Naive B cell (primary cell): ENCODE measurements around the gene GSKIP. TPM values are rescaled to one million over a fixed set of nuclear protein-coding genes. Genes with fewer than 3 reads are reported as not detected.

ENCODE experiments used
- ATAC-seq, 2 donors: fragments of 150-1000 bp; cut with Tn5 transposase; 2 replicates each; pipeline ENCODE4 v1.10.0; 2021; ENCODE audit warnings: low read depth in 2 of 2, mild to moderate bottlenecking in 2 of 2, moderate library complexity in 2 of 2
- DNase-seq: peaks from one replicate; pipeline ENCODE4 v3.0.0; 2022
- H3K27ac Mint-ChIP-seq, 6 donors: one replicate each; pipeline ENCODE4 v1.8.0; 2020 to 2022; ENCODE audit warnings: mild to moderate bottlenecking in 6 of 6, mixed read lengths in 6 of 6, moderate library complexity in 5 of 6, inconsistent platforms in 2 of 6
- H3K27me3 Mint-ChIP-seq, 3 donors: one replicate each; pipeline ENCODE4 v1.8.0; 2021 to 2022; ENCODE audit warnings: mixed read lengths in 3 of 3, mild to moderate bottlenecking in 1 of 3
- H3K36me3 Mint-ChIP-seq, 2 donors: one replicate each; pipeline ENCODE4 v1.8.0; 2020 to 2022; ENCODE audit warnings: mixed read lengths in 2 of 2, inconsistent platforms in 1 of 2, mild to moderate bottlenecking in 1 of 2
- H3K4me1 Mint-ChIP-seq, 3 donors: one replicate each; pipeline ENCODE4 v1.8.0; 2020 to 2022; ENCODE audit warnings: mixed read lengths in 3 of 3, inconsistent platforms in 1 of 3, mild to moderate bottlenecking in 1 of 3, moderate library complexity in 1 of 3
- H3K4me3 Mint-ChIP-seq, 8 donors: one replicate each; pipeline ENCODE4 v1.8.0; 2020 to 2022; ENCODE audit warnings: mild to moderate bottlenecking in 8 of 8, mixed read lengths in 8 of 8, moderate library complexity in 8 of 8, inconsistent platforms in 2 of 8
- H3K9me3 Mint-ChIP-seq, 7 donors: one replicate each; pipeline ENCODE4 v1.8.0; 2020 to 2022; ENCODE audit warnings: mixed read lengths in 7 of 7, mild to moderate bottlenecking in 5 of 7, inconsistent platforms in 2 of 7, moderate library complexity in 1 of 7
- polyA plus RNA-seq, 6 donors: library from polyadenylated mRNA; unstranded; fragments of 300-500 nt; fragmentation: Illumina TruSeq; gene quantifications; one replicate each; pipeline ENCODE4 v1.2.3, GENCODE V29; 2021; ENCODE audit warnings: low read depth in 6 of 6

The GSKIP gene
- polyA plus RNA-seq, 6 donors from 2014 or later: 19.0 to 31.6 (median 24.0) TPM

- Mint-ChIP-seq H3K9me3 (no peaks in the 10 kb centered on the region), H3K36me3 (no peaks in the 10 kb centered on the region), H3K4me1 (peaks cover 0 to 9% (median 3%) of the 10 kb centered on the region in 3 donors), H3K4me3 (no peak overlapping the region), H3K27me3 (peaks cover 3 to 30% (median 16%) of the 10 kb centered on the region in 3 donors), H3K27ac (no peak overlapping the region)
- no peak for DNase-seq
- ATAC-seq: no peak
Measured at GRCh38 chr14:96409701-96410100, 46.4 kb downstream of the GSKIP start.

DNA sequence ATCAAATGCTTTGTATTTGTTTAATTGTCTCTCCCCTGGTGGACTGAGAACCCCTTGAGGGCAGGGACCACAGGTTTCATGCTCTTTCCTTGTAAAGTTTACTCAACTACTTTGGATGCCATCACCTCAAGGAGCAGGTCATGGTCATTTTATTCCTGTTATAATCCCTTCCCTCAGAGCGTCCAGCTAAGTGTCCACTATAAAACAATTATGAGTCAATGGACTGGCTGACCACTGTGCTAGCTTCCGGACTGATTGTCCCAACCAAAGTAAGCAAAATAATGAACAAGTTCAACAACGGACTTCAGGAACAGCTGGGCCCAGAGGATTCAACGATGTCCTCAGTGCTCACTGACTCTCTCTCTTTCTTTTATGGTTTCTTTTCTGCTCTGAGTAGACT, 46.8 kb downstream of the GSKIP start:
- H3K4me3 Mint-ChIP-seq: no peak overlapping the region
- H3K9me3 Mint-ChIP-seq: no peaks in the 10 kb centered on the region
- peaks cover 0 to 9% (median 3%) of the 10 kb centered on the region in 3 donors for H3K4me1 Mint-ChIP-seq
- peaks cover 3 to 32% (median 16%) of the 10 kb centered on the region in 3 donors for H3K27me3 Mint-ChIP-seq
- ATAC-seq (no peak), DNase-seq (no peak)
- H3K36me3 Mint-ChIP-seq: no peaks in the 10 kb centered on the region
- no peak overlapping the region for H3K27ac Mint-ChIP-seq

GRCh38 chr14:96413526-96413925, 50.2 kb downstream of the GSKIP start:
- Mint-ChIP-seq H3K27ac (no peak overlapping the region), H3K36me3 (no peaks in the 10 kb centered on the region), H3K4me1 (no peaks in the 10 kb centered on the region), H3K27me3 (peaks cover 3 to 26% (median 16%) of the 10 kb centered on the region in 3 donors), H3K9me3 (no peaks in the 10 kb centered on the region), H3K4me3 (no peak overlapping the region)
- no peak for ATAC-seq
- DNase-seq: no peak

- Mint-ChIP-seq H3K27ac (no peak overlapping the region), H3K4me3 (no peak overlapping the region), H3K27me3 (peaks cover 3 to 26% (median 16%) of the 10 kb centered on the region in 3 donors), H3K36me3 (no peaks in the 10 kb centered on the region), H3K4me1 (no peaks in the 10 kb centered on the region), H3K9me3 (no peaks in the 10 kb centered on the region)
- ATAC-seq: no peak
- DNase-seq: no peak
Measured at GRCh38 chr14:96415559-96415958, 52.2 kb downstream of the GSKIP start.

GRCh38 chr14:96416292-96416691, 53.0 kb downstream of the GSKIP start:
- Mint-ChIP-seq H3K9me3 (no peaks in the 10 kb centered on the region), H3K27me3 (peaks cover 3 to 31% (median 16%) of the 10 kb centered on the region in 3 donors), H3K36me3 (no peaks in the 10 kb centered on the region), H3K4me1 (no peaks in the 10 kb centered on the region), H3K27ac (peak overlapping the region in 1 of 6 donors; percentile 44), H3K4me3 (no peak overlapping the region)
- ATAC-seq (no peak), DNase-seq (no peak)

DNA sequence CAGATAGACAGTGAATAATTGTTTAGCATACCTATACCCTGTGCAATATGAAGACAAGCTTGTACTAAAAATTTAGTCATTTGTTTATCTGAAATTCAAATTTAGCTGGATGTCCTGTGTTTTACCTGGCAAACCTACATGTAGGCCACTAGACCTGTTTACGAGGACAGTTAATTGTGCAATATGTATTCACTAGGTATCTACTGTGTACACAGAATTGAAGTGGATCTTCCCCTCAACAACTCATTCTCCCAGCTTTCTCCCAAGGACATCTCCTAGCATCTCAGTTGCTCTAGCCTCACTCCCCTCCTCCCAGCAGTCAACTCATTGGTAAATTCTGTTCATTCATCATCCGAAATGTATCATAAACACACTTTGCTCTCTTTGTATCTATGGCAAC, 53.9 kb downstream of the GSKIP start:
- H3K4me3 Mint-ChIP-seq: no peak overlapping the region

GRCh38 chr14:96418075-96418474, 54.7 kb downstream of the GSKIP start:
- H3K4me3 Mint-ChIP-seq: no peak overlapping the region
- no peak overlapping the region for H3K27ac Mint-ChIP-seq
- DNase-seq (no peak), ATAC-seq (no peak)
- no peaks in the 10 kb centered on the region for H3K9me3 Mint-ChIP-seq
- no peaks in the 10 kb centered on the region for H3K4me1 Mint-ChIP-seq
- no peaks in the 10 kb centered on the region for H3K36me3 Mint-ChIP-seq
- peaks cover 3 to 25% (median 11%) of the 10 kb centered on the region in 3 donors for H3K27me3 Mint-ChIP-seq

More for the DNA sequence above, 53.9 kb downstream of the GSKIP start:
- H3K9me3 Mint-ChIP-seq: no peaks in the 10 kb centered on the region
- no peaks in the 10 kb centered on the region for H3K36me3 Mint-ChIP-seq
- H3K27ac Mint-ChIP-seq: peak overlapping the region in 2 of 6 donors; percentile 22 to 65
- DNase-seq: no peak
- ATAC-seq: no peak
- no peaks in the 10 kb centered on the region for H3K4me1 Mint-ChIP-seq
- H3K27me3 Mint-ChIP-seq: peaks cover 3 to 32% (median 16%) of the 10 kb centered on the region in 3 donors

DNA sequence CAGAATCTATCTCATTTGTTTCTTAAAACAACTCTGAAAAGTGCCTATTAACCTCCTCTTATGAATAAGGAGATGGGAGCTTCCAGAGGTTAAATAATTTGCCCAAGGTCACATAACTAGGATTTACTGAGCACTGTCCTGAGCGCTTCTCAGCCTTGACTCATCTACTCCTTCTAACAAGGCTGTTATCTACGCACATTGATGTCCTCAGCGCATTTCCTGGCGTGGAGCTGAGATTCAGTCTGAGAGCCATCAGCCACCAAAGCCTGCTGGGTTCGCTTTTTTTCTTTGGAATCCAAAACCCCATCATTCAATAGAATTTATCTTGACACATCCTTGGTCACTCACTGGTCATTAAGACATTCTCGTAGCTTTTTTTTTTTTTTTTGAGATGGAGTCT, 57.9 kb downstream of the GSKIP start:
- H3K27ac Mint-ChIP-seq: no peak overlapping the region
- ATAC-seq: no peak
- no peak overlapping the region for H3K4me3 Mint-ChIP-seq

DNA sequence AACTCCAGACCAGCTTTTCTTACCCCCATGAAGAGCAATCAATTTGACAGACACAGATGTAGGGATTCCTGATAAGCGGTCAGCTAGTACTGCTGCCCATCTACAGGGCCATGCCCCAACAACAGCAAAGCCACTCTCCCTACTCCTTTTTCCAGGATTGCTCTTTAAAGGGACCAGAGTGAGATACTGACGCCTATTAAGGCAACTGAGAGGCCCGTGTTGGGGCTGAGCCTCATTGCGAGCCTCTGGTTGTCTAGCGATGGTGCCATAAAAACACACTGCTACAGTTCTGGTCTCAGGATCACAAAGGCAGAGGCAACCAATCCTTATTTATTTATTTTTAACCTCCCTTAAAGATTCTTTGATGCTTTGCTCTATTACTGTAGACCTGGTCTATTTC, 59.7 kb downstream of the GSKIP start:
- Mint-ChIP-seq H3K9me3 (peaks cover 0 to 15% (median 6%) of the 10 kb centered on the region in 7 donors), H3K36me3 (no peaks in the 10 kb centered on the region), H3K4me1 (peaks cover 17 to 24% (median 21%) of the 10 kb centered on the region in 3 donors), H3K27me3 (peaks cover 0 to 14% (median 0%) of the 10 kb centered on the region in 3 donors), H3K4me3 (peak overlapping the region in 4 of 8 donors; percentile 62 to 81 (median 71)), H3K27ac (peak overlapping the region in 1 of 6 donors; percentile 35)
- no peak for ATAC-seq
- DNase-seq: no peak

More for the DNA sequence above, 57.9 kb downstream of the GSKIP start:
- Mint-ChIP-seq H3K27me3 (peaks cover 0 to 14% (median 0%) of the 10 kb centered on the region in 3 donors), H3K36me3 (no peaks in the 10 kb centered on the region), H3K9me3 (peaks cover 0 to 5% (median 1%) of the 10 kb centered on the region in 7 donors), H3K4me1 (peaks cover 5 to 9% (median 6%) of the 10 kb centered on the region in 3 donors)
- DNase-seq: no peak

DNA sequence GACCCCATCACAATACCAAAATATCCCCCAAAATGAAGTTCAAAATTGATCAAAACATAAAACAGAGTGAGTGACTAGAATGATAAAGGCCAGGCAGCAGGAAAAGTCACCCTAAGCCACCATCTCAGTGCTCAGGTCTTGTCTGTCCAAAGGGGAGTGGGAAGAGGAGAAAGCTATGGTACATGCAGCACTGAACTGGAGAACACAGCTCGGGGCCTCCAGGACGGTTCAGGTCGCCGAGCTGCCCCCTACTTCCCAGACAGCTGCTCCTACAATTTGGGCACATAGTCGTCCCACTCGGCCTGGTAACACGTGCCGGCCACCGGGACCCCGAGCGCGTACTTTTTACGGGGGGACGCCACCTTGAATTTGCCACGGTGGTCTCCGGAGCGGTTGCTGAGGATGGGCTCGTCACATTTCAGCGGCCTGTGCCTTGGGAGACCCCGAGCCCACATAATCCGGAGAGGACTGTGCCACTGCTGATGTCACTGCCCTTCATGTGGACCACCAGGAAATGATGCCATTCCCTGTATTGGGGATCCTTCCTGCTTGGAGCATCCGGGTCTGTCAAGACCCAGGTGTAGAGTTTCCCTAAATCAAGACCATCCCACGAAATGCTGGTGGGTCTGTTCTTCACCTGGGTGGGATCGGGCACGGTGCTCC, 60.3 kb downstream of the GSKIP start:
- Mint-ChIP-seq H3K4me1 (peaks cover 17 to 24% (median 23%) of the 10 kb centered on the region in 3 donors), H3K9me3 (peaks cover 0 to 15% (median 6%) of the 10 kb centered on the region in 7 donors), H3K27me3 (peaks cover 0 to 14% (median 0%) of the 10 kb centered on the region in 3 donors), H3K27ac (peak overlapping the region in 3 of 6 donors; percentile 35 to 87 (median 47)), H3K36me3 (no peaks in the 10 kb centered on the region), H3K4me3 (peak overlapping the region; percentile 57 to 91 (median 82))
- ATAC-seq: no peak
- DNase-seq: no peak

GRCh38 chr14:96424109-96424989, 61.0 kb downstream of the GSKIP start:
- peaks cover 0 to 16% (median 6%) of the 10 kb centered on the region in 7 donors for H3K9me3 Mint-ChIP-seq
- ATAC-seq (peak; percentile 62 to 73), DNase-seq (peak; percentile 55)
- H3K4me1 Mint-ChIP-seq: peaks cover 17 to 24% (median 23%) of the 10 kb centered on the region in 3 donors
- peaks cover 0 to 14% (median 0%) of the 10 kb centered on the region in 3 donors for H3K27me3 Mint-ChIP-seq
- peak overlapping the region; percentile 77 to 91 (median 82) for H3K4me3 Mint-ChIP-seq
- H3K36me3 Mint-ChIP-seq: no peaks in the 10 kb centered on the region
- H3K27ac Mint-ChIP-seq: peak overlapping the region in 1 of 6 donors; percentile 68

GRCh38 chr14:96434040-96434439, 70.7 kb downstream of the GSKIP start:
- ATAC-seq (no peak), DNase-seq (no peak)
- peaks cover 0 to 10% (median 6%) of the 10 kb centered on the region in 3 donors for H3K4me1 Mint-ChIP-seq
- H3K27ac Mint-ChIP-seq: peak overlapping the region in 2 of 6 donors; percentile 1 to 5
- H3K4me3 Mint-ChIP-seq: no peak overlapping the region
- H3K27me3 Mint-ChIP-seq: peaks cover 4 to 13% (median 5%) of the 10 kb centered on the region in 3 donors
- H3K36me3 Mint-ChIP-seq: peaks cover 0 to 6% of the 10 kb centered on the region in 2 donors
- H3K9me3 Mint-ChIP-seq: peaks cover 0 to 4% (median 0%) of the 10 kb centered on the region in 7 donors
